ENCODE measurements around the gene FCN1.

Gene FCN1

GRCh38 chr9:134951461-134951860 is 33.7 kb upstream of the FCN1 start:
- no peak for DNase-seq

DNA sequence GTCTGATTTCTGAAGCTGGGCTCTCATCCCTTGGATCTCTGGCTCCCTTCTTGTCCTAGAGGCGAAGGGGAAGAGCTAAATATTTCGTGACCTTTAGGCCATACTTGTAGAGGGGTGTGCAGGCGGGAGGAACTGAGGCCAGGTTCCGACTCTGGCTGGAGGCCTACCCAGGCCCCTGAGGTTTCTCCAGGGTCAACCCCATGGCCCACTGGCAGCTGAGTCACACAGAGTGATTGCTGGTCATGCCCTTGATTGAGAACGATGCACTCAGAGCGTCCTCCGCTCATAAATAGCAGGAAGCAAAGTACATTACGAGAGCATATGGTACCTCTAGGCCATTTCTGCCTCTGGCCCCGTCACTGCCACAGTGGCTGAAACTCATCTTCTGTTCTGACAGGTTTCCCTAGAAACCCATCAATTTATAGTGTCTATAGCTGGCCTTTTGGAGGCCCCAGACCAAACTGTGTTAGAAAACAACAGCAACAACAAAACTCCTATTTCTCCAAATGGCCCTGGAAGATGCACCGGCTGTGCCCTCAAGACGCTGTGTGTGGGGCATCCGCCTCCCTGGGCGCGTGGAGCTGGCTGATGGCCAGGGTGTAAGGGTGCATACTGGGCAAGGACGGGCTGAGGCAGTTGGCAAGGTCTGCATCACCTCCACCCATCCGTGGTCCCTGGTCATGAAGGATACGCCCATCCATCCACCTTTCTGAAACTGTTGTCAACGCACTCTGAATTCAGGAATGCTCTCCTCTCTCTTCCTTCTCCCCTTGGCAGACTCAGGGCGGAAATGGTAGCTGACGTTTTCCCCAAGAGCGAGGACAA is 32.9 kb upstream of the FCN1 start:
- no peak for DNase-seq

GRCh38 chr9:134949681-134950385 is 32.1 kb upstream of the FCN1 start:
- no peak for DNase-seq

DNA sequence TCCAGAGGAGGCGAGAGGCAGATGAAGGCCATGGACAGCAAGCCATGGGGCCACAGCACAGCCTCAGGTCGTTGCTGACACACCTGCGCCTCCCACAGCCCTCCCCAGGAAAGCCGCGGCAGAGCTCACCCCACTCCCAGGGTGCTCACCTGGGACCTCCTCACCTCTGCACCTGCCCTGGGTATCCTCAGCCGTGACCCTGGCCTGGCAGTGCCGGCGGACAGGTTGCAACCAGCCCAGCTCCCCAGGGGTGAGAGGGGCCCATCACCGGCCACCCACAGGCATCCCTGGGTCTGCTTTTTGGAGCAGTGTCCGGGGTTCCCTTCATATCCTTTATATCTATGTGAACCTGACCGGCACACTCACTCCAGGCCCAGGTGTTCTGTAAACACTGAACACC is 30.4 kb upstream of the FCN1 start:
- no peak for DNase-seq

- DNase-seq: no peak
These were observed 29.7 kb upstream of the FCN1 start for GRCh38 chr9:134947265-134947955.

GRCh38 chr9:134946663-134947062 is 29.0 kb upstream of the FCN1 start:
- no peak for DNase-seq

DNA sequence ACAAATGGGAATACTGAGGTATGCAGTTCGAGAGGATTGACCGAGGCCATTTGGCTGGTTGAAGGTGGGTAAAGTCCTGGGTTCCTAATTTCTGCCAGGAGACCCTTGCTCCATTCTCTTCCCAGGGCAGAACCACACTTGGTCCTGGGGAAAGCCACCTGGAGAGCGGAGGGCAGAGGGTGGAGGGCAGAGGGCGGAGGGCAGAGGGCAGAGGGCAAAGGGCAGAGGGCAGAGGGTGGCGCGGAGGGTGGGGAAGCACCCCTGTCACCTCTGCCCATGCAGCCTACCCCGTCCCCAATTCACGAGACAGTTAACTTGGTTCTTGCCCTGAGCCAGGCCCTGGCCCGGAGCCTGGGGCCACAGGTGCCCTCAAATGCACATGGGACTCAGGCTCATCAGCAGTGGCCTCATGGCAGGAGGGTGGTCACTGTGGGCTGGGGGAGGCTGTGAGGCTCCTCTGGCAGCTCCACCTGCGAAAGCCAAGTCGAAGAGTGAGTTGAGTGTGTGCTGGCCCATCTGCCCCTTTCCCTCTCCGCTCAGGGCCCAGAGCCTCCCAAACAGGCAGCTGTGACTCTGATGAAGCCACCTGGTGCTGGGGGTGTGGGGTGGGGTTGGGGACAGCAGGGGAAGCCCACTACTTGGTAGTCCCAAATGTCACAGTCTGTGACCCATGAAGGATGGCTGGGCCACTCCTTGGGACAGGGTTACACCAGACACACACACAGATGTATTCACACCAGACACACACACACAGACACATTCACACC is 28.0 kb upstream of the FCN1 start:
- no peak for DNase-seq

- no peak for DNase-seq
These were observed 27.2 kb upstream of the FCN1 start for GRCh38 chr9:134944916-134945315.

DNA sequence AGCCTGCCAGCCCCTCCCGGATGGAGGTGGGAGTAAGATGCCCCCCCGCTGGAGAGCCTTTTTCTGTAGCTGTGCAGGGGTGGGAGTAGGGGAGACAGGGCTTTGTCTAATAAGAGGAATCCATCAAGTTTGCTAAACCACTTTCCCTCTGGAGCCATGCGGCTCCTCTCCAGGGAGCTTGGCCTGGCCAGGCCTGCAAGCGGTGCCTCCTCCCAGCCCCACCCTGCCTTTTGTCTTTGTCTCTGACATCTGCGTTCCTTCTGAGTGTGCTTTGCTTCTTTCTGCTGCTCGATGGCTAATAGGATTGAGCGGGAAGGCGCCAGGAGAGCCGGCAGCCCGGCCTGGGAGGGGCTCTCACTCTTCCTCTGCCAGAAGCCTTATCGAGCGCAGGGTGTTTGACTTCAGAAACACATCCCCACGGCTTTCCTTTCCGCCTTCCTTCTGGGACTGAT is 26.7 kb upstream of the FCN1 start:
- DNase-seq: no peak

DNA sequence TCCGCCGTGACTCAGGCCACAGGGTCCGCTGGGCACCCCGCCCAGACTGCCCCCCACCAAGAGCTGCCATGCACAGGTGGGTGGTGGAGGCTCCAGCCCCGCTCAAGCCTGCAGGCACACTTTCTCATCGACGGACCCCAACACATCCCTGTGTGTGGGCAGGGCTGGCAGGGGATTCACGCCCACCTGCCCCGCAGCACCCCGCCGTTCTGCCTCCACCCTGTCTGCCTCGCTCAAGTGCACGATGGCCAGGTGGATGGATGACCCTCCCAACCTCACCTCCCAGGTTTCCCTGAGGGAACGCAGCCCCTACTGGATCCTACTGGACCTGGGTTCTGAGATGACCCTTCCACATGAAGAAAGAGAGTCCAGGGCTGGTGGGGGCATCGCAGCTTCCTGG is 26.1 kb upstream of the FCN1 start:
- no peak for DNase-seq

GRCh38 chr9:134943411-134943810 is 25.7 kb upstream of the FCN1 start:
- DNase-seq: no peak

- DNase-seq: no peak
These were observed 25.1 kb upstream of the FCN1 start for GRCh38 chr9:134942788-134943184.

GRCh38 chr9:134942011-134942787 is 24.5 kb upstream of the FCN1 start:
- DNase-seq: no peak

DNA sequence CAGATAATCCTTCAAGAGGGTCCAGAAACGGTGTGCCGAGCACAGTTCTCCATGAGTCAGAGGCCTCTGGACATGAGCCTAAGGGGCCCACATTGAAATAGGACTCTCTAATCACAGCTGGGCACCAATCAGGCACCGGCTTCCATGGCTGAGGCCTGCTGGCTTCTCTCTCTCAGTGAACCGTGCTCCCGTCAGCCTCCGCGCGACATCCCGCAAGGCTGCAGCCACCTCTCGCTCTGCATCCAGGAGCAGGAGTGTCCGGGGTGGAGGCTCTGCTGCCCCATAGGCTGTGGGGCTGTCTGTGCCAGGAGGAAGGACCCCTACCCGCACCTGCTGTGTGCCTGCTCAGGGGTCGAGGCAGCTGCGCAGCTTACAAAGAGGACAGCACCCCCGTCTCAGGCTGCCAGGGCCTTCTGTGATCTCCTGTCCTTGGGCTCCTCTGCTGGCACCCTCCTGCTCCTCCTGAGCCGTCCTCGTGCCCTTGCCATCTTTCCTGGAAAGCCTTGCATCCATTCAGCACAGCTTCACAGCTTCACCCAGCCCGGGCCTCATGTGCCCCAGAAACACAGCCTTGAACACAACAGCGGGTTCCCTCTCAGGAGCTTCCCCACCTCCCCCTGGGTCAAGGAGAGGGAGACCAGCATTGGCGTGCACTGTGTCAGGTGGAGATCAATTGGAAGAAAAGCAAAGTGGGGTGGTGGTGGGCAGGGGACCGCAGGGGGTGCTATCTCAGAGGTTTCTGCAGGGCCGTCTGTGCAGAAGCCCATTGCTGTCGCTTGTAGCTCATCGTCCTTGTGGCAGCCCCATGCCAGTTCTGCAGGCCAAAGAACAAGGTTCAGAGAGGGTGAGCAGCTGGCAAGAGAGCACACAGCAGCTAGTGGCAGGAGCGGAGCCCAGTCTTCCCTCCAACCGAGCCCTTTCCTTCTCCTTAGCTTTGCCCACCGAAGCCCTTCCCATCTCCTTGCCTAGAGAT is 22.8 kb upstream of the FCN1 start:
- DNase-seq: no peak

DNA sequence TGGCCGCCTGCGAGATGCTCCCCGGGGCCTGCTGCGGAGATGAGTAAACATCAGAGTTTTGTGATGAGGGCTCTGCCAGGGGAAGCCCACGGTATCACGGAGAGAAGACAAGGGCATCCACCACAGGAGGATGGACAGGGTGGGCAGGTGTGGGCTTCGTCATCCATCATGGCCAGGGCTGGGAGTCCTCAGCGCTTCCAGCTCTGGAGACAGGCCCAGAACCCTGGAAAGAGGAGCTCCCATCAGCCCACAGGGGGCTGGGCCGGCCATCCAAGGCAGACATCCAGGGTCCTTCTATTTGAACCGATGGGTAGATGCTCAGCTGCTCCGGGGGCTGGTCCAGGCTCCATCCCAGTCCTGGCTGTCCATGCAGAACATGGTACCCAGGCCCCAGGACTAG is 22.1 kb upstream of the FCN1 start:
- no peak for DNase-seq

GRCh38 chr9:134939080-134939733 is 21.5 kb upstream of the FCN1 start:
- DNase-seq: no peak

GRCh38 chr9:134938346-134939079 is 20.8 kb upstream of the FCN1 start:
- DNase-seq: no peak

DNA sequence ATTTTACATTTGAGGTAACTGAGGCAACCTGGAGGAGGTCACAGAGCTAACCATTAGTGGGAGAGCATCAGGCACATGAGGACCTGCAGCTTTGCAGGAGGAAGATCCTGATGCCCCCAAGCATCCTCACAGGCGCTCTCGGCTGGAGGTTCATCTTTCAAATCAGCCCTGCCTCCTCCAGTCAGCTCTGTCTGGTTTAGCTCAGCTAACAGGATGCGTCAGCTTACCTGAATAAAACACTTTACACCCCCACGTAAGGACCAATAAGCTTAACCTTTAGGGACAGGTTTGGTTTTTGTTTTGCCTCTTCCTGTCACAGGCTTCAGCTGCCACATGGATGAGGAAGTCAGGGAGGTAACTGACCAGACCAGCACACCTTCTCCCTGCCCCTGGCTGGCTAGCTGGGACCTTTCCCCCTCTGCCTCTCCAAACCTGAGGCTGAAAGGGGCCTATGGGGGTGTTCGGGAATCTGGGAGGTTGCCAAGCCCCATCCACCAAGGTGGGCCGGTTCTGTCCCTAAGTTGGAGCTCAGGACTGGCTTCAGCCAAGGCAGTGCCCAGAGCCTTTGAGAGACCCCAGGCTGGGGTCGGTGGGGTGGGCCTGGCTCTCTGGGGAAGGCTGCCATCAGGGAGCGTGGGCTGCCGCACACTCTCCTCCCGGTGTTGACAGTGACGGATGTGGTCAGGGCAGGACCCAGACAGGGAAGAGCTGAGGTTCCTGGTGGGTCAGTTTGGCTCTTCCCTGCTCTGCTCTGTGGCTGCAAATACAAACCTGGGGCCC is 20.0 kb upstream of the FCN1 start:
- no peak for DNase-seq

DNA sequence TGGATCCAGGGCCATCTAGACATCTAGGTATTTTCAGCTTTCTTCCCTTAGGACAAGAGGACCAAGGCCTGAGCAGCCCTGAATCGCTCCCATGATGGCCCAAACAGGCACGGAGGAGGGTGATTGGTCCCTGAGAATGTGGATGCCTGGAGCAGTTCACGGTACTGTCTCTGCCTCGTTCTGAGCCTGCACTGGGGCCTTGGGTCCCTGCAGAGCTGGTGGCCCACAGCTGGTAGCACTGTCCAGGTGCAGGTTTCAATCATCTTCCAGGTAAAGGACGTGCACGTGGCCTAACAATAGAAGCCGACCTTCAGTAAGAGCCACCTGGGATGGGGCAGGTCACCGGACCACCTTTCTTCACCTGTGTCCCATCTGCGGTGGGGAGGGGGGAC is 19.4 kb upstream of the FCN1 start:
- DNase-seq: no peak
